Measurements from ENCODE around the gene LSP1.
"Not testable (repeated sequence)": the region's sequence is repeated elsewhere in the genome, so short reads cannot be mapped to it uniquely, and the experiment has no call there.

The LSP1 gene

DNA sequence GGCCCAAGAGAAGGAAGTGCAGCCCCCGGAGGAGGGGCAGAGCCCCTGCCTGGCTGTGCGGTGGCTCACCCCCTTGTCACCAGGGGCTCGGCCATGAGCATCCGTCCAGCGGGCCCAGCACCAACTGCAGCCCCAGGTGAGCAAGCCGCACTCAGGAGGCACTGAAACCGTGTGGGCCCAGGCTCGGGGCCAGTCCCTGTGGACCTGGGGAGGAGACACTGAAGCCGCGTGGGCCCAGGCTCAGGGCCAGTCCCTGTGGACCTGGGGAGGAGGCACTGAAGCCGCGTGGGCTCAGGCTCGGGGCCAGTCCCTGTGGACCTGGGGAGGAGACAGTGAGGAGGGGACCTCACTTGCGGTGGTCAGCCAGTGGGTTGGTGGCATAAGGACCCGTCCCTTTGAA lies 13.9 kb downstream of the LSP1 start:
- no peak for DNase-seq

DNA sequence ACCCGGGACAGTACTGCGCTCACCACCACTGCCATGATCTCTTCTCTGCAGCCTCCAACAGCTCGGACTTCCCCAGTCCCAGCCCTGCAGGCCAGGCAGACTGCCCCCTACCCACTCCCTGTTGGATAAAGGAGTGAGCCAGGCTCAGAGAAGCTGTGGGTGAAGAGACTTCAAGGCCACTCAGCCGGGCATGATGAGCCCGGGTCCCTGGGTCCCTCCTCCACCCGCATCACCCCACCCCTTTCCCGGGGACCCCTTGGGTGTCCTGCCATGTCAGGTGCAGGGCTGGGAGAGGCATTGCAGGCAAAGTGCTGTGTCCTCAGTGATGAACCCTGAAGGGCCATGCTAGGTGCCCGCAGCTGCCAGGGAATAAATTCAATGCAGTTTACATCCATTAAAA lies 14.5 kb downstream of the LSP1 start:
- DNase-seq = no peak

DNA sequence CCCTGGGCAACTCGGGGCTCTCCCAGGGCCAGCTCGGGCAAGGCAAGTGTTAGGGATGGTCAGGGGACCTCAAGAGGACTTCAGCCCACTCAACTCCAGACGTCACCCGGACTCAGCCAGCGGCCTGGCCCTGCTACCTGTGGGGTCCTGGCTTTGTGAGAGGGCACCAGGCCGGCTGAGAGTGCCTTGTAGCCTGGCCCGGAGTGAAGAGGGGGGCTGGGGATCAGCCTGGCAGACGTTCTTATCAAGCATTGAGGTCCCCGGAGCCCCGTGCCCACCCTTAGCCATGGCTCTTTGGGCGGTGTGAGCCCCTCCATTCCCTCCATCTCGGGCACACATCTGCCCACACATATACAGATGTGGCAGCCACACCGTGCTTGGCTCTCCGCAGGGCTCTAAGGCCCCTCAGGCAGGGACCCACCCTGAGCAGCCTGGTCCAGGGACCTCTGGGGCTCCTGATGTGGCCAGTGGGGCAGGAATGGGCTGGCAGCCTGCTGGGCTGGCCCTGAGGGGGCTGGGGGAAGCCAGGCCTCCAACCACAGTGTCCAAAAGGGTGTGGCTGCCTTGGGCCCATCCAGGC lies 15.3 kb downstream of the LSP1 start:
- DNase-seq = no peak

DNA sequence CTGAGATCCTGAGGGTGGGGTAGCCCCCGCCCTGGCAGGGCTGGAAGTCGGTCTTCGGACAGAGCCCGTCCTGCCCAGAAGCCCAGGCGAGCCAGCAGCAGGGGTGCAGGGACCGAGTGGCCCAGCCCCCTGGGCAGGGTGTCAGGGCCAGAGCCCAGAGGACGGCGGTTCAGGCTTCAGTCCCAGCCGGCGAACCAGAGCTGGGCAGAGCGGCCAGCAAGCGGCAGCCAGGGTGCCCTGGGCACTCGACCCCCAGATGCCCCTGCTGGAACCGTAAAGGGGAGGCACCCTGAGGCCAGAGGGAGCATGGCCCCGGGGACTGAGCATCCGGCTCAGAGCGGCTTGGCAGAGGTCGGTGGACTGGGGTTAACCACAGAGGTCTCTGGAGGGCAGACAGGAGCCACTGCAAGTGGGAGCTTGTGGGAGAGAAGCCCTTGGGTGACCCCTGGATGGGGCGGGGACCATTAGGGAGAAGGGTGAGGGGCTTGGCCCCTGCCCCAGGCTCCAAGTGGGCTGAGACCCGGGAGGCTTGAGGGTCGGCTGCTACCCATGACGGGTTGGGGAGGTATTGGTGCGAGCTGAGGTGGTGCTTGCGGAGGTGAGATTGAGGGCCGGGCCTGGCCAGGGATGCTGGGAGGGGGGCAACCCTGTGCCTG lies 15.9 kb downstream of the LSP1 start:
- DNase-seq = no peak

DNA sequence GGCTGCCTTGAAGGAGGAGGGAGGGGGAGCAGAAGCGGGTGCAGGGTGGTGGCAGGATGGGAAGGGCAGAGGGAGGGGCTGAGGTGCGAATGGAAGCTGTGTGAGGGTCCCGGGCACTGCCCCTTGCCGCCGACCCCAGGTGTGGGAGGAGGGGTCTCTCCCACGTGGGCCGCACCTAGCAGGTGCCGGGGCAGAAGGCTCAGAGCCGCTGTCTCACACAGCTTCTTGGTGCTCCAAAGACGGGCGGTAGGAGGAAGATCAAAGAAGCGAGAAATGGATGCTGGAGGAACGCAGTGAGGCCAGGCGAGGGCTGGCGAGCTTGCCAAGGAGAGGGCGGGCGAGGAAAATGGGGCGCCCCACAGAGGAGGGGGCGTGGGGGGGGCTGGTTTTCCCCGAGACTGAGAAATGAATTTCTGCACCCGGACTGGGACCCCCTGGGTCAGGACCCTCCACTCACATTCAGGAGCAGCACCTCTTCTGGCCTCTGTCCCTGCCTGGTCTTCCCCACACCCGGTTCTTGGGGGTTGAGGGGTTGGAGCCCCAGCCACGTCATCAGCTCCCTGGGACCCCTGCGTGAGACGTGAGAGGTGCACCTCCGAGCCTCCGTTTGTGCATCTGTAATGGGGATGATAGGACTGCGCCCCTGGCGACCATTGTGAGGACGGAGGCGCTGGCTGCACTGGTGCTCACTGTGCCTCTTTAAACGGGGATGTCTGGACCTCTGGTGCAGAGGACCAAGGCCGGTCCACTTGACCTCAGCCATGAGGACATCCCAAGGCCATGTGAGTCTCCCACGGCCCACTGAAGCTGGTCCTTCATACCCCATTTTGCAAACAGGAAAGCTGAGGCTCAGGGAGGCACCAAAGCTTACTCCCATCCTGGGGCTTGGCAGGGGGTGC lies 16.8 kb downstream of the LSP1 start:
- DNase-seq = no peak

DNA sequence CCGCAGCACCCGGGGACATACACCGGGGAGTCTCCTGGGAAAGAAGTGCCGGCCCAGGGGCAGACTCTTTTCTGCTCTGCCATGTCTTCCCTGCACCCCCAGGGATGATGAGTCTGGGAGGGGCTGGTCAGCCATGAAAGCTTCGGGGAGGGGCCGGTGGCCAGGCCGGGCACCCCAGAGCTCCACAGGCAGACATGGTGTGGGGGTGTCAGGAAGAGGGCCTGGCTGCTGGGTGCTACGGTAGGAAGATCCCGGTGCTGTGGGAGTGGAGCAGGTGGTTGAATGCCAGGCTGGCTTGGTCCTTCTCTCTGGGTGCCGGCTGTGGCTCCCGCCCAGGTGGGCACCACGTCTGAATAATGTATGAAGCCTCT lies 17.4 kb downstream of the LSP1 start:
- no peak for DNase-seq

DNA sequence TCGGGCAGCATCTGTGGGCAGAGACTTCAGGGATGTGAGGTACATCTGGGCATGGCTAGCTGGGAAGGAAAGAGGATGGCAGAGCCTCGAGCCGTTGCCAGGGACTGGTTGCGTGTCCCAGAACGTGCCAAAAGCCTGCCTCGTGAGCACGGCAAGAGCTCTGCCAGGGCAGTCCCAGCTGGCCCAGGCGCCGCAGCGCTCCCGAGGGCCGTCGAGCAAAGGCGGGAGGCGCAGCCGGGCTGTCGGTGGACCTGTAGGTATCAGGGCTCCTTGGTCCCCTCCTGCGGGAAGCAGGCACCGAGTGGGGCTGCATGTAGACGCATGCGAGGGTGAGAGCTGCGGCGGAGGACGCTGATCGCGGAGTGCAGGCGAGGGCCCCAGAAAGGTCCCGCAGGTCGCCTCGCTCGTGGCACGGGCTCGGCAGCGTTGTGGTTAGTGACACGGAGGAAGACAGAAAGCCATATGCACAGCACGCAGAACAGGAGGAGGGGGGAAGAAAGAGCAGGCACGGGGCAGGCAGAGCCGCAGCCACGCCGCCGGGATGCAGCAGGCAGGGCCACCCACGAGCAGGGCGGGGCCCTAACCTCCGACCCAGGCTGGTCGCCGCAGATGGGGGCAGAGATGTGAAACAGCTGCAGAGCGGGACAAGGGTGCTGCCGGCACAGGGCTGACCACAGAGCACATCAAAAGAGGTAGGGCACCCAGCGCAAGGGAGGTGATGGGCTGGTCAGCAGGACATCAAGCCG lies 18.0 kb downstream of the LSP1 start:
- DNase-seq = peak; percentile 61

DNA sequence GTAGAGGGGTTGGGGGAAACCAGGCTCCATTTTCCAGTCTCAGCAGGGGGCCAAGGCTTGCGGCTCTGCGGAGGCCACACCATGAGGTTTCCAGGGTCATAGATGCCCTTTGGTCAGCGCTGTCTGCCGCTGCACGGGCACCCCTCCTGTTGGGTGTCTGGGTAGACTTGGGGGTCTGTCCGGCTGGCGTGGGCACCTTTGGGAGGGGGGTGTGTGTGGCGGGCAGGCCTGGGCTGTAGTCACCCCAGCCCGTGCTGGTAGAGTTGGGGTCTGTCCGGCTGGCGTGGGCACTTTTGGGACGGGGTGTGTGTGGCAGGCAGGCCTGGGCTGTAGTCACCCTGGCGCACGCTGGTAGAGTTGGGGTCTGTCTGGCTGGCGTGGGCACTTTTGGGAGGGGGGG lies 18.6 kb downstream of the LSP1 start:
- DNase-seq = no peak

DNA sequence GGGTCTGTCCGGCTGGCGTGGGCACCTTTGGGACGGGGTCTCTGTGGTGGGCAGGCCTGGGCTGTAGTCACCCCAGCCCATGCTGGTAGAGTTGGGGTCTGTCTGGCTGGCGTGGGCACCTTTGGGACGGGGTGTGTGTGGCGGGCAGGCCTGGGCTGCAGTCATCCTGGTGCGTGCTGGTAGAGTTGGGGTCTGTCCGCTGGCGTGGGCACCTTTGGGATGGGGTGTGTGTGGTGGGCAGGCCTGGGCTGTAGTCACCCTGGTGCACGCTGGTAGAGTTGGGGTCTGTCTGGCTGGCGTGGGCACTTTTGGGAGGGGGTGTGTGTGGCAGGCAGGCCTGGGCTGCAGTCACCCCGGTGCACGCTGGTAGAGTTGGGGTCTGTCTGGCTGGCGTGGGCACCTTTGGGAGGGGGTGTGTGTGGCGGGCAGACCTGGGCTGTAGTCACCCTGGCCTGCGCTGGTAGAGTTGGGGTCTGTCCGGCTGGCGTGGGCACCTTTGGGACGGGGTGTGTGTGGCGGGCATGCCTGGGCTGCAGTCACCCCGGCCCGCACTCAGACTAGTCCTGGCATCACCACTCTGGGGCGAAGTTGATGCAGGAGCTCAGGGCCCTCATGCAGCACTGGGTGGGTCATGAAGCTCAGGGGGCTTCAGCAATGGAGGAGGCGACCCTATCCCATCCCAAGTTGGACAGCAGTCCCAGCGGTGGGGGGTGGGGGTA lies 19.5 kb downstream of the LSP1 start:
- DNase-seq = no peak

DNA sequence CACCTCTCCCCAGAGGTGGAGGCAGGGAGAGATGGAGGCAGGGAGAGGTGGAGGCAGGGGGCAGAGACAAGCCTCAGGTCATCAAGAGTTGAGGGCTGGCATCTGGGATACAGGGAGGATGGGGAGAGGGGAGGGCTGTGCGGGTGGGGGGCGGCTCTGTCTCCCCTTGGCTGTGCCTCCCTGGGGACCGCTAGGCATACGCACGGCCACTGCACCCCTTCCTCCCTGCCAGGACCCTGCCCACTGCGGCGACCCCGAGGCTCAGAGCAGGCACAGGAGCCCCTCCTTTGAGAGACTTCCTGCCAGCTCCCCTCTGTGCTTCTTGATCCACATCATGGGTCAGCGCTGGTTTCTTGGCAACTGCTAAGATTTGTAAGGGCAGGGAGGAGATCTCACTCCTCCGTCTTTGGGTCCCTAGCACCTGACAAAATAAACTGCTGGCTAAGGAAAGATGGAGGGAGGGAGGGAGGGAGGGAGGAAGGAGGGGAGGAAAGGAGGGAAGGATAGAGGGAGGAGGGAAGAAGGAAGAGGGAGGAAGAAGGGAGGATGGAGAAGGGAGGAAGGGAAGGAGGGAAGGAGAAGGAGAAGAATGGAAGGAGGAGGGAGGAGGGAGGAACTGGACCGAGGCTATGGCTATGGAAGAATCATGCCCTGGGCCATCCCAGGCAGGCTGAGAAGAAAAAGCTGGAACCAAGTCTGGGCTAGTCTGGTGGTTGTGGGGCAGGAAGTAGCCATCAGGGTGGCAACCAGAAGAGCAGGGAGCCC lies 20.3 kb downstream of the LSP1 start:
- DNase-seq = no peak

DNA sequence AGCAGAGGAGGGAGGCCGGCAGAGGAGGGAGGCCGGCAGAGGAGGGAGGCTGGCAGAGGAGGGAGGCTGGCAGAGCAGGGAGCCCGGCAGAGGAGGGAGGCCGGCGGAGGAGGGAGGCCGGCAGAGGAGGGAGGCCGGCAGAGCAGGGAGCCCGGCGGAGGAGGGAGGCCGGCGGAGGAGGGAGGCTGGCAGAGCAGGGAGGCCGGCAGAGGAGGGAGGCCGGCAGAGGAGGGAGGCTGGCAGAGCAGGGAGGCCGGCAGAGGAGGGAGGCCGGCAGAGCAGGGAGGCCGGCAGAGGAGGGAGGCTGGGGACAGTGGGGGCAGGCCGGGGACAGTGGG lies 20.9 kb downstream of the LSP1 start:
- DNase-seq = not testable (repeated sequence)

DNA sequence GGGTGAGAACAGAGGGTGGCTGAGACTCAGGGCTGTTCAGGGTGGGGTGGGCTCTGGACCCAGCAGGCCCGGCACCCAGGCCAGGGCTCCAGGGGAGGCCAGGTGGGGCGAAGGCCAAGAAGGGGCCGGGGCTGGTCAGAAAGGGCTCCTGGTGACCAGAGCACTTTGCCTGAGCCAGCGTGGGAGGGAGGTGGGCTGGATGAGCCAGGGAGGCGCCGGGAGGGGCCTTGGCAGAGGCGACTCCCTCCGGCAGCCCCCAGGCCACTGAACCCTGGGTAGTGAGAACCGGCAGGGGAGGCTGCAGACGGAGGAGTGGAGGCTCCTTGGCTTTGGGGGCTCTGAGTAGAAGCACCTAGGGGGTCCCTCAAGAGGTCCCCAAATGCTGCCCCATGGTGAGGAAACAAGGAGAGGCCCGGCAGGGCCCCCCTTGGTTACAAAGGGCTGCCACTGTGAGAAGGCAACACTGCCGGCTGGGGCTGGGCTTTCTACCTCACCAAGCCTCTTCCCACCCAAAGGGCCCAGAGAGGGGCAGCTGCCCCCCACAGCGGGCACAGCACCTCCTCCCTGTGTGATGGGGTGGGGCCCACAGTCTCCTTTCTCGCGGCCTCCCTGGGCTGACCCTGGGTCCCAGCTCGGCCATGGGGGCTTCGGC lies 21.7 kb downstream of the LSP1 start:
- DNase-seq = not testable (repeated sequence)

DNA sequence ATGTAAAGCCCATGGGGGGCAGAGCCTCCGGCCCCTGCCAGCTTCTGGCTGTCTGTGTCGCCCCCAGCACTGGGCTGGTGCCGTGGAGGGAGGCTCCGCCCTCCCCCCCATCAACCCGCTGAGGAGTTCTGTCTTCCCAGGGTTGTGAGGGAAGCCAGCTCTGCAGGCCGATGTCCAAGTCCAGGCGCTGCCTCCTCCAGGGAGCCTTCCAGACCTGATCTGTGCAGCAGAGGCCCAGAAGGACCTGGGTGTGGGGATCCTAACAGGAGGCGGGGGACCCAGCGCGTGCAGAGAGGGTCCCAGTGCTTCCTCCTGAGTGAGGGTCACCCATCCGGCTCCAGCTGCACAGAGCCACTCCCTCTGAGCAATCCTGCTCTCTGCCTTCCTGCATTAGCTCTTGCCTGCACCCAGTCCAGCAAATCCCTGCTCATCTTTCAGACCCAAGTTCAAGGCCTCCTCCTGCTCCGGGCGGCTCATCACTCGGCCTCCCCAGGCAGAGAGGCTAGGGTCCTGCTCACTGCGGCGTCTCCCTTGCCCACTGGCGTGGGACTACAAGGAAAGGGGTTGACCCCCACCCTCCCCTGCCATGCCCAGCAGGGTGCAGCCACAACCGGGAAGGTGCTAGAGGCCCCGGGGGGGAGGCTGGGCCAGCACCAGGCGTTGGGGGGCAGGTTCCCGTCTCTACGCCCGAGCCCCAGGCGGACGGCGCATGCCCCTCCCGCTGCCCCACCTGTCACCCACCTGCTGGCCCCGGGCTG lies 22.4 kb downstream of the LSP1 start:
- no peak for DNase-seq

DNA sequence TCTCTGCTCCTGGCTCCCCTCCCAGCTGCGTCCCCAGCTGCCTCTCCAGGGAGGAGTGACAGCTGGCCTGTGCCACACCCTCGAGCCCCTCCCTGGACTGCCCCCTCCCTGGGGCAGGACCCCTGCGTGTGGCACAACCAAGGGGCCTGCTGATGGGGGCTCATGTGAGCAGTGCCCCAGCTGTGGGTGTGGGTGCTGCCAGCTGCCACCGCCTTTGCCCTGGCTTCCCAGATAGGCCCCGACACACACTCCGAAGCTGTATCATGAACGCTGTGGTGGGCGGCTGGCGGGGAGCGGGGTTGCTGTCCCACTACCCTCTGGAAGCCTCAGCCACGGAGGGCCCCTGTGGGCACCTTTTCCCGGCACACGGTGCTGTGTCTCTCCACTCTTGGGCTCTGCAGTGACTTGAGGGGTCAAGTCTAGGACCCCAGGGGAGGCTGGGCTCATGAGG lies 23.0 kb downstream of the LSP1 start:
- not testable (repeated sequence) for DNase-seq

DNA sequence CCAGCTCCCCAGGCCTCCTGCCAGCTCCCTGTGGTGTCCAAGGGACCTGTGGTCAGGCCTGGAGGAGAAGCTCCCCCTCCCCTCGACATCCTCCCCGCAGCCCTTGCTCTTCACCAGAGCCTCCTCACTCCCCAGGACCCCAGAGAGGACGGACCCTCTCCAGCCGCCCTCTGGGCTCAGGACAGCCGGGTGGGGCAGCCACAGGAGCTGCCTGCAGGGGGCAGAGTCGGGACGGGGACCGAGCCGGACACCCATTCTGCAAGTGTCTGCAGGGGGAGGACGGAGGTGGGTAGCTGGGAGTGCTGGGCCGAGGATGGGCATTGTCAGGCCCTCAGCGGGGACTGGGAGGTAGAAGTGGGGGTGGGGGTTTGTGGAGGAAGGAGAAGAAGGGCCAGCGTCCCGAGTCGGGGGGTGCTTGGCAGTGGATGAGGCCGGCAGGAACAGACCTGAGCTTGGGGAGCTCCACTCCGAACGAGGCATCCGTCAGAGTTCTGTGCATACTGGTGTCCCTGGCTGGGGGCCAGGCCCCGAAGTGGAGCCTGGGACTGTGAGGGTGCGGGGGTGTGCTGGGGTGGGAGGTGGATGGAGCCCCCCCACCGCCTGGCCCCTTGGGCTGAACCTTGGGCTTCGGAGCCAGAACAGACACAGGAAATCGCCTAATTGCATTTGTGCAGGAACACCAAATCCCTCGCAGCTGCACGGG lies 23.6 kb downstream of the LSP1 start:
- no peak for DNase-seq

DNA sequence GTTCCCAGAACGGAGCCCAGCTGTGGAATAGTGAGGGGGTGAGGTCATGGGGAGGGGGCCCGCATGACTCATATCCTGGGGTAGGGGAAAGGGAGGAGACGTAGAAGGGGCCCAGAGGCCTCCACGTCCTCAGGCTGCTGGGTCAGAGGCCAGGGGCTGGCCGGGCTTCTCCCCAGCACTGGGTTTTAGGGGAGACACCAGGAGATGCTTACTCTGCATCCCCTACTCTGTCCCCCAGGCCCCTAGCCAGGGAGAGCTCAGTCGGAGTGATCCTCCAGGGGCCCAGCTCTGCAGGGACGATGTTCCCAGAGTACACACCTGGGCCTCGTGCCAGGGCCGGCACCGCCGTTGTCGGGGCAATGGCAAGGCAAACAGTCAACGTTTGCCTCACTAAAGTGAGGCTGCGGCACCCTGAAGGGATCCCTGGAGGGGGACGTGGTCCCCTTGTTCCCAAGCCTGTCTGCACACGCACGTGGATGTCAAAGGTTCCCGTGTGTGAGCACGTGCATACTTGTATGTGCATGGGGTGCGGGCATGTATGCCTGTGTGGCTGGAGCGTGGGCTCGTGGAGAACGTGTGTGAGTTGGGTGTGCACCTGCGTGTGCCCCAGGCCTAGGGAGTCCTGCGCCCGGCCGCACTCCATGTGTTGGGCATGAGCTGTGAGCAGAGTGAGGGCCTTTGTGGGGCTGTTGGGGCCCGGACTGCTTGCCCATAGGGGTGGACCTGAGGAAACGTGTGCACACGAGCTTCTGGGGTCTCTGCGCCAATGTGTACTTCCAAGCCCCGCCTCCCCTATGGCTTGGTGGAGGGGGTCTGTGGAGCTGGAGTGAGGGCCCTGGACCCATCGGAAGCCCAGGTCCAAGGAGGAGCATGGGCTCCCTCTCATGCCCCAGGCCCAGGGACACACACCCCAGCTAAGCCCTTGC lies 24.6 kb downstream of the LSP1 start:
- no peak for DNase-seq

DNA sequence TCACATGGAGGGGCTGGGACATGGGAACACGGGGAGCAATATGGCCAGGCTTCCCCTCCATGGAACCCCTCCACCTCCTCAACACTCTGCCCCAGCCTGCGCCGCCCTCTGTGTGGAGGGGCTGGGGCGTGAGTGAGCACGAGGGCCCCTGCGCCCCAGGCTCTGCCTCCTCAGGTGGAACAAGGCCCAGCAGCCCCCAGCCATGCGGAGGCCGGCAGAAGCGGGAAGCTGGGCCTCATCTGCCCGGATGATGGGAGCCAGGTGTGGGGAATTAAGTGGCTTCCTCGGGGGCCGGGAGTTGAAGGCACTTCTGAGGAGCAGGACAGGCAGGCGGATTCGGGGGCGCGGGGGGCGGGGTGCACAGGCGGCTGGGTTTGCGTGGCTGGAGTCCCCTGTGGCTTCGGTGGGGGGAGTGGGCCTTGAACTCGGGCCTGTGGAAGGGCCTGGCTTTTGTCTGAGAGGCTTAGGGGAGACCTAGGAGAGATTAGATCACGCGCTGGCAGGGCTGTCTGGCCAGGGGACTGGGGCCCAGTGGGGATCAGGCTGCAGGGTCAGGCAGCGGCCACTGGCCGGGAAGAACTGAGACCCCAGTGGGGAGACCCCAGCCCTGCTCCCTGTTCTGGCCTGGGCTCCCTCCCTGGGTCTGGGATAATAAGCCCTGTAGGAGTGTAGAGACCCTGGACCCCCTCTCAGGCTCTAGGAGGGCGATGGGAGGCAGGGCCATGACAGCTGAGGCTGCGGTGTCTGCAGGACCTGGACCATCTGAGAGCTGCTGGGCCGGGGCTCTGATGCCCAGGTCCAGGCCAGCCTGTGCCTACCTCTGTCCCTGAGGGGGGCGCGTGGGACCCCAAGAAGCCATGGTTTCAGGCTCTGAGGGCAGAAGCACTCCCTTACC lies 25.5 kb downstream of the LSP1 start:
- DNase-seq = no peak

All from central memory CD4-positive, alpha-beta T cell (primary cell).